ENCODE measurements around the gene HPCA. TPM values are rescaled to one million over a fixed set of nuclear protein-coding genes. Genes with fewer than 3 reads are reported as not detected.
A peak's percentile ranks its signal among the peaks of the same experiment; 100 is the strongest.

HPCA gene
- total and polyA plus RNA-seq, 4 experiments from 2014 or later, result 0.70 TPM; not detected in 3

- ChIA-PET CTCF (ENCODE audit: partially characterized antibody) (no interaction called here), POLR2A (ENCODE audit: partially characterized antibody) (no interaction called here)
- no peak overlapping the region for H3K27ac Mint-ChIP-seq
- Histone ChIP-seq H3K36me3 (ENCODE audit: insufficient read depth, low read length) (no peaks in the 10 kb centered on the region), H3K4me3 (ENCODE audit: low read length in 2 of 2) (no peak overlapping the region), H3K27me3 (ENCODE audit: insufficient read depth, low read length) (peaks cover 14% of the 10 kb centered on the region), H3K4me1 (ENCODE audit: insufficient read depth, low read length) (peaks cover 17% of the 10 kb centered on the region), H3K9me3 (ENCODE audit: control insufficient read depth in 1 of 2, low read length in 2 of 2) (no peaks in the 10 kb centered on the region), H3K27ac (ENCODE audit: low read depth, low read length) (no peak overlapping the region)
- no peak for DNase-seq
- peaks cover 0 to 2% (median 0%) of the 10 kb centered on the region in 8 donors for H3K9me3 Mint-ChIP-seq
- intact Hi-C loops (cut with micrococcal nuclease), result no loop called here
- peaks cover 27 to 34% of the 10 kb centered on the region in 2 donors for H3K27me3 Mint-ChIP-seq
- peaks cover 14 to 24% (median 17%) of the 10 kb centered on the region in 4 donors for H3K4me1 Mint-ChIP-seq
- H3K4me3 Mint-ChIP-seq, result no peak overlapping the region
- H3K36me3 Mint-ChIP-seq, result peaks cover 0 to 2% of the 10 kb centered on the region in 2 donors
Observed at GRCh38 chr1:32928285-32928684, 42.0 kb downstream of the HPCA start.

- no peak overlapping the region for H3K4me3 ChIP-seq (ENCODE audit: low read length in 2 of 2)
- Mint-ChIP-seq H3K36me3 (peaks cover 0 to 5% of the 10 kb centered on the region in 2 donors), H3K9me3 (peaks cover 0 to 2% (median 0%) of the 10 kb centered on the region in 8 donors), H3K27ac (no peak overlapping the region), H3K27me3 (peaks cover 24 to 30% of the 10 kb centered on the region in 2 donors), H3K4me1 (peaks cover 14 to 21% (median 18%) of the 10 kb centered on the region in 4 donors), H3K4me3 (no peak overlapping the region)
- ChIA-PET CTCF (ENCODE audit: partially characterized antibody) (no interaction called here), POLR2A (ENCODE audit: partially characterized antibody) (no interaction called here)
- no peak overlapping the region for H3K27ac ChIP-seq (ENCODE audit: low read depth, low read length)
- no peaks in the 10 kb centered on the region for H3K9me3 ChIP-seq (ENCODE audit: control insufficient read depth in 1 of 2, low read length in 2 of 2)
- intact Hi-C loops (cut with micrococcal nuclease), result no loop called here
- H3K27me3 ChIP-seq (ENCODE audit: insufficient read depth, low read length), result peaks cover 14% of the 10 kb centered on the region
- no peak for DNase-seq
- peaks cover 17% of the 10 kb centered on the region for H3K4me1 ChIP-seq (ENCODE audit: insufficient read depth, low read length)
- H3K36me3 ChIP-seq (ENCODE audit: insufficient read depth, low read length), result no peaks in the 10 kb centered on the region
Observed at GRCh38 chr1:32928715-32929114, 42.4 kb downstream of the HPCA start.

DNA sequence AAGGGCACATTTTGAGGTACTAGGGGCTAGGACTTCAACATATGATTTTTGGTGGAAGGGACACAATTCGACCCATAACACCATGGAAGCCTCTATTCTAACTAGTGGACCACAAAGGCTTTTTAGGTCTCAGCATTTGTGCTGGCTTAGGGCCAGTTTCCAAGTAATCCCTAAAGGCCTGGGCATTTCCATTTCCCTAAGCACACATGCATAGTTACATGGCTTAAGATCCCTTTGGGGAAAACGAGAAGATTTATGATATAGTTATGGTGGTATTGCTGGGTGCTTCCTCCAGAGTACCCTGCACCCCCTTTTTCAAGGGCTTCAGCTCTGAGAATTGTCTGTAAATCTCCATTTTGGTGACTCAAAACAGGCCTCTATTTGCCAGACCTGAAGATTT is 43.1 kb downstream of the HPCA start:
- Mint-ChIP-seq H3K4me3 (no peak overlapping the region), H3K4me1 (peaks cover 13 to 17% (median 15%) of the 10 kb centered on the region in 4 donors), H3K27ac (no peak overlapping the region), H3K36me3 (peaks cover 0 to 5% of the 10 kb centered on the region in 2 donors), H3K9me3 (peaks cover 0 to 2% (median 0%) of the 10 kb centered on the region in 8 donors), H3K27me3 (peaks cover 17 to 25% of the 10 kb centered on the region in 2 donors)
- no peak for DNase-seq
- peaks cover 12% of the 10 kb centered on the region for H3K27me3 ChIP-seq (ENCODE audit: insufficient read depth, low read length)
- ChIA-PET CTCF (ENCODE audit: partially characterized antibody) (interaction anchor here (1.1 to 7.6 kb wide), 2 partner anchors 78 to 126 kb away, joined by 6 to 63 read pairs; no protein-coding TSS in a partner anchor), POLR2A (ENCODE audit: partially characterized antibody) (no interaction called here)
- peaks cover 17% of the 10 kb centered on the region for H3K4me1 ChIP-seq (ENCODE audit: insufficient read depth, low read length)
- H3K4me3 ChIP-seq (ENCODE audit: low read length in 2 of 2), result no peak overlapping the region
- intact Hi-C loops (cut with micrococcal nuclease), result no loop called here
- H3K9me3 ChIP-seq (ENCODE audit: control insufficient read depth in 1 of 2, low read length in 2 of 2), result no peaks in the 10 kb centered on the region
- H3K27ac ChIP-seq (ENCODE audit: low read depth, low read length), result no peak overlapping the region
- no peaks in the 10 kb centered on the region for H3K36me3 ChIP-seq (ENCODE audit: insufficient read depth, low read length)

GRCh38 chr1:32931760-32932159 is 45.5 kb downstream of the HPCA start:
- Histone ChIP-seq H3K4me3 (ENCODE audit: low read length in 2 of 2) (no peak overlapping the region), H3K36me3 (ENCODE audit: insufficient read depth, low read length) (peaks cover 12% of the 10 kb centered on the region), H3K27ac (ENCODE audit: low read depth, low read length) (no peak overlapping the region), H3K9me3 (ENCODE audit: control insufficient read depth in 1 of 2, low read length in 2 of 2) (no peaks in the 10 kb centered on the region), H3K4me1 (ENCODE audit: insufficient read depth, low read length) (no peaks in the 10 kb centered on the region), H3K27me3 (ENCODE audit: insufficient read depth, low read length) (no peaks in the 10 kb centered on the region)
- intact Hi-C loops (cut with micrococcal nuclease), result loop anchor here (5.0 to 10.0 kb wide), 2 partner anchors 366 to 433 kb away; no protein-coding TSS in a partner anchor
- H3K4me1 Mint-ChIP-seq, result peaks cover 0 to 3% (median 0%) of the 10 kb centered on the region in 4 donors
- no peak overlapping the region for H3K4me3 Mint-ChIP-seq
- CTCF ChIA-PET (ENCODE audit: partially characterized antibody), result interaction anchor here (0.7 to 7.6 kb wide), 7 partner anchors 33 to 540 kb away, joined by 3 to 112 read pairs (median 6); partner anchors contain the start of gene RNF19B
- no peak for DNase-seq
- peaks cover 9 to 18% of the 10 kb centered on the region in 2 donors for H3K36me3 Mint-ChIP-seq
- POLR2A ChIA-PET (ENCODE audit: partially characterized antibody), result no interaction called here
- no peak overlapping the region for H3K27ac Mint-ChIP-seq
- H3K27me3 Mint-ChIP-seq, result peaks cover 4 to 5% of the 10 kb centered on the region in 2 donors
- no peaks in the 10 kb centered on the region for H3K9me3 Mint-ChIP-seq

- H3K27ac Mint-ChIP-seq, result peak overlapping the region in 3 of 7 donors; percentile 43 to 91 (median 61)
- DNase-seq, result no peak
- Histone ChIP-seq H3K4me1 (ENCODE audit: insufficient read depth, low read length) (no peaks in the 10 kb centered on the region), H3K27me3 (ENCODE audit: insufficient read depth, low read length) (no peaks in the 10 kb centered on the region), H3K4me3 (ENCODE audit: low read length in 2 of 2) (no peak overlapping the region), H3K27ac (ENCODE audit: low read depth, low read length) (no peak overlapping the region), H3K36me3 (ENCODE audit: insufficient read depth, low read length) (peaks cover 27% of the 10 kb centered on the region), H3K9me3 (ENCODE audit: control insufficient read depth in 1 of 2, low read length in 2 of 2) (no peaks in the 10 kb centered on the region)
- intact Hi-C loops (cut with micrococcal nuclease), result loop anchor here (1.0 to 10.0 kb wide), 5 partner anchors 73 to 431 kb away; no protein-coding TSS in a partner anchor
- no peaks in the 10 kb centered on the region for H3K27me3 Mint-ChIP-seq
- ChIA-PET CTCF (ENCODE audit: partially characterized antibody) (interaction anchor here (0.8 to 7.6 kb wide), 22 partner anchors 8 to 194 kb away, joined by 3 to 112 read pairs (median 4); partner anchors contain the start of gene RNF19B), POLR2A (ENCODE audit: partially characterized antibody) (interaction anchor here (1.6 to 4.7 kb wide), 3 partner anchors 30 to 193 kb away, joined by 4 to 18 read pairs (median 6); partner anchors contain the start of gene RNF19B)
- H3K36me3 Mint-ChIP-seq, result peaks cover 23 to 39% of the 10 kb centered on the region in 2 donors
- H3K4me1 Mint-ChIP-seq, result peaks cover 0 to 4% (median 0%) of the 10 kb centered on the region in 4 donors
- H3K4me3 Mint-ChIP-seq, result no peak overlapping the region
- no peaks in the 10 kb centered on the region for H3K9me3 Mint-ChIP-seq
Observed at GRCh38 chr1:32933742-32934322, 47.5 kb downstream of the HPCA start.

DNA sequence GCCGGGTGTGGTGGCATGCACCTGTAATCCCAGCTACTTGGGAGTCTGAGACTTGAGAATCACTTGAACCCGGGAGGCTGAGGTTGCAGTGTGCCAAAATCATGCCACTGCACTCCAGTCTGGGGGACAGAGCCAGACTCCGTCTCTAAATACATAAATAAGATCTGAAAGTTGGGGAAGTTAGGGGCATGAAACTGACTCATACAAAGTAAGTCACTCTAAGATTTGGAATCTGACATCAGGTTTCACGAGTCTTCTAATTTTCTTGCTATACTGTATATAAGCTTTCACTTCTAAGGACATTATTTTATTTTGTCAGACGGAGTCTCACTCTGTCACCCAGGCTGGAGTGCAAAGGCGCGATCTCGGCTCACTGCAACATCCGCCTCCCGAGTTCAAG is 48.2 kb downstream of the HPCA start:
- peaks cover 27 to 44% of the 10 kb centered on the region in 2 donors for H3K36me3 Mint-ChIP-seq
- no peaks in the 10 kb centered on the region for H3K9me3 ChIP-seq (ENCODE audit: control insufficient read depth in 1 of 2, low read length in 2 of 2)
- H3K4me1 Mint-ChIP-seq, result peaks cover 0 to 4% (median 1%) of the 10 kb centered on the region in 4 donors
- POLR2A ChIA-PET (ENCODE audit: partially characterized antibody), result interaction anchor here (1.7 to 4.7 kb wide), 2 partner anchors 30 to 46 kb away, joined by 6 to 18 read pairs; partner anchors contain the start of gene RNF19B
- CTCF ChIA-PET (ENCODE audit: partially characterized antibody), result interaction anchor here (0.8 to 7.6 kb wide), 17 partner anchors 9 to 193 kb away, joined by 3 to 112 read pairs (median 5); partner anchors contain the start of gene RNF19B
- peak overlapping the region in 1 of 7 donors; percentile 30 for H3K27ac Mint-ChIP-seq
- H3K27me3 ChIP-seq (ENCODE audit: insufficient read depth, low read length), result no peaks in the 10 kb centered on the region
- no peaks in the 10 kb centered on the region for H3K9me3 Mint-ChIP-seq
- intact Hi-C loops (cut with micrococcal nuclease), result loop anchor here (5.0 to 10.0 kb wide), 2 partner anchors 363 to 430 kb away; no protein-coding TSS in a partner anchor
- H3K36me3 ChIP-seq (ENCODE audit: insufficient read depth, low read length), result peaks cover 30% of the 10 kb centered on the region
- DNase-seq, result no peak
- H3K27ac ChIP-seq (ENCODE audit: low read depth, low read length), result no peak overlapping the region
- H3K4me3 Mint-ChIP-seq, result no peak overlapping the region
- no peaks in the 10 kb centered on the region for H3K4me1 ChIP-seq (ENCODE audit: insufficient read depth, low read length)
- no peaks in the 10 kb centered on the region for H3K27me3 Mint-ChIP-seq
- no peak overlapping the region for H3K4me3 ChIP-seq (ENCODE audit: low read length in 2 of 2)

GRCh38 chr1:32937061-32937460 is 50.8 kb downstream of the HPCA start:
- no peaks in the 10 kb centered on the region for H3K27me3 Mint-ChIP-seq
- ChIA-PET POLR2A (ENCODE audit: partially characterized antibody) (interaction anchor here (1.4 to 4.7 kb wide), 2 partner anchors 27 kb away, joined by 4 to 18 read pairs; partner anchors contain the start of gene RNF19B), CTCF (ENCODE audit: partially characterized antibody) (interaction anchor here (1.0 to 1.4 kb wide), 3 partner anchors 117 to 149 kb away, joined by 3 to 8 read pairs (median 3); no protein-coding TSS in a partner anchor)
- no peaks in the 10 kb centered on the region for H3K9me3 Mint-ChIP-seq
- Histone ChIP-seq H3K27me3 (ENCODE audit: insufficient read depth, low read length) (no peaks in the 10 kb centered on the region), H3K27ac (ENCODE audit: low read depth, low read length) (no peak overlapping the region), H3K9me3 (ENCODE audit: control insufficient read depth in 1 of 2, low read length in 2 of 2) (no peaks in the 10 kb centered on the region), H3K36me3 (ENCODE audit: insufficient read depth, low read length) (peaks cover 48% of the 10 kb centered on the region), H3K4me1 (ENCODE audit: insufficient read depth, low read length) (no peaks in the 10 kb centered on the region), H3K4me3 (ENCODE audit: low read length in 2 of 2) (no peak overlapping the region)
- H3K27ac Mint-ChIP-seq, result peak overlapping the region in 3 of 7 donors; percentile 16 to 43 (median 37)
- DNase-seq, result no peak
- intact Hi-C loops (cut with micrococcal nuclease), result loop anchor here (10.0 kb wide), 1 partner anchor 428 kb away; no protein-coding TSS in a partner anchor
- H3K36me3 Mint-ChIP-seq, result peaks cover 37 to 67% of the 10 kb centered on the region in 2 donors
- no peak overlapping the region for H3K4me3 Mint-ChIP-seq
- H3K4me1 Mint-ChIP-seq, result peaks cover 0 to 4% (median 2%) of the 10 kb centered on the region in 4 donors
